K562 (cell line): ENCODE data around the gene RNASE7. TPM values are rescaled to one million over a fixed set of nuclear protein-coding genes. Genes with fewer than 3 reads are reported as not detected.

Source experiments
- ATAC-seq: fragments of 200-7000 bp; cut with Tn5 transposase; 3 replicates; pipeline ENCODE4 v1.9.1; 2020; ENCODE audit warnings: moderate library complexity
- BruUV-seq: library from RNA; stranded (reverse); fragments of 400-500 nt; replicated peaks from 2 replicates; lab custom pipeline; 2021; lab: Mats Ljungman, UMichigan
- CTCF ChIA-PET: fragments of 300-600 bp; formaldehyde crosslinking; extraction: SDS; loops from one replicate; lab custom pipeline; 2021; ENCODE audit warnings: low intra/inter-chr PET ratio; lab: Yijun Ruan, JAX
- POLR2A ChIA-PET: fragments of 300-600, 350-650 bp; sonication (Branson Sonifier 250); formaldehyde crosslinking; extraction: SDS; loops from one replicate; lab custom pipeline; 2021; ENCODE audit warnings: antibody characterized with exemption, inconsistent platforms; lab: Yijun Ruan, JAX
- DNase-seq, 4 experiments: peaks; one replicate each; pipeline versions ENCODE4 v3.0.0 to v3.0.0-alpha.2; 2011 to 2018; ENCODE audit warnings: low spot score in 3 of 4, mixed read lengths in 3 of 4; ENCODE audit errors: extremely low read depth in 1 of 4
- FAIRE-seq: peaks from 2 replicates; lab custom pipeline; 2011; peaks lifted over from hg19 to GRCh38; lab: Jason Lieb, UNC
- H2AFZ ChIP-seq: 2 replicates; pipeline ENCODE4 v1.6.0; 2011; ENCODE audit warnings: low read depth, low read length, control low read depth, inconsistent platforms
- H3K27ac ChIP-seq: fragments of 200-600 bp; 3 replicates; pipeline ENCODE4 v1.8.0; 2011; ENCODE audit warnings: low read depth, mild to moderate bottlenecking, control low read depth, inconsistent platforms, low read length, moderate library complexity, mixed read lengths; ENCODE audit errors: extremely low read depth
- H3K27me3 ChIP-seq, 2 experiments: fragments of 300-600 bp in 1 of 2; 2 replicates in 1 of 2; 3 replicates in 1 of 2; pipeline versions ENCODE4 v1.6.0 to v1.8.0; 2011; ENCODE audit warnings: inconsistent platforms in 2 of 2, low read length in 2 of 2, mild to moderate bottlenecking in 1 of 2, mixed read lengths in 1 of 2, moderate library complexity in 1 of 2; ENCODE audit not compliant: control insufficient read depth in 2 of 2, insufficient read depth in 2 of 2
- H3K36me3 ChIP-seq: fragments of 300-600 bp; 3 replicates; pipeline ENCODE4 v1.8.0; 2011; ENCODE audit warnings: mild to moderate bottlenecking, low read length, inconsistent platforms; ENCODE audit not compliant: control insufficient read depth, insufficient read depth
- H3K4me1 ChIP-seq, 2 experiments: fragments of 200-600 bp in 1 of 2; replicated peaks in 1 of 2; 2 replicates in 1 of 2; 3 replicates in 1 of 2; pipeline versions ENCODE4 v1.5.1 to v1.8.0; 2011; ENCODE audit warnings: inconsistent platforms in 2 of 2, low read length in 2 of 2, mild to moderate bottlenecking in 1 of 2, mixed read lengths in 1 of 2, moderate library complexity in 1 of 2; ENCODE audit not compliant: control insufficient read depth in 2 of 2, insufficient read depth in 2 of 2
- H3K4me2 ChIP-seq: 2 replicates; pipeline ENCODE4 v1.6.1; 2011; ENCODE audit warnings: low read length, control low read depth, inconsistent platforms, mixed read lengths; ENCODE audit not compliant: insufficient read depth
- H3K4me3 ChIP-seq: fragments of 200-600 bp; sonication (generic), shearing (Covaris generic); 2 replicates; pipeline ENCODE4 v1.5.1; 2016; ENCODE audit warnings: control low read depth, inconsistent platforms
- H3K79me2 ChIP-seq: fragments of 200-600 bp; 3 replicates; pipeline ENCODE4 v1.8.0; 2011; ENCODE audit warnings: low read length, inconsistent platforms; ENCODE audit not compliant: control insufficient read depth, insufficient read depth
- H3K9ac ChIP-seq, 2 experiments: 2 replicates each; pipeline versions ENCODE4 v1.6.0 to v1.6.1; 2011; ENCODE audit warnings: low read depth in 2 of 2, low read length in 2 of 2, control low read depth in 1 of 2, inconsistent platforms in 1 of 2, mild to moderate bottlenecking in 1 of 2, mixed read lengths in 1 of 2; ENCODE audit not compliant: insufficient read depth in 1 of 2
- H3K9me1 ChIP-seq: one replicate; pipeline ENCODE4 v1.6.0; 2011; ENCODE audit warnings: inconsistent platforms, mild to moderate bottlenecking, low read length, moderate library complexity; ENCODE audit not compliant: control insufficient read depth, insufficient read depth
- H3K9me3 ChIP-seq: replicated peaks from 2 replicates; pipeline ENCODE4 v1.5.1; 2011; ENCODE audit warnings: low read depth, low read length, inconsistent platforms; ENCODE audit not compliant: control insufficient read depth, insufficient read depth
- H4K20me1 ChIP-seq: replicated peaks from 2 replicates; pipeline ENCODE4 v1.6.1; 2011; ENCODE audit warnings: low read length, inconsistent platforms, mixed read lengths; ENCODE audit not compliant: control insufficient read depth, insufficient read depth
- BHLHE40 ChIP-seq: IDR thresholded peaks from 2 replicates; pipeline ENCODE4 v1.6.1; 2011; ENCODE audit warnings: low read length, improper control_type of control experiment
- ESRRA ChIP-seq: fragments of 450-650 bp; IDR thresholded peaks from 2 replicates; pipeline ENCODE4 v1.6.1; 2014; ENCODE audit warnings: low read depth, mild to moderate bottlenecking, moderate library complexity, borderline replicate concordance
- RFX7 ChIP-seq: fragments of 250-450 bp; sonication (Bioruptor Pico); IDR thresholded peaks from 2 replicates; pipeline ENCODE4 v1.5.1; 2021; ENCODE audit warnings: mild to moderate bottlenecking
- ZNF57 ChIP-seq: fragments of 450-650 bp; formaldehyde crosslinking; IDR thresholded peaks from 2 replicates; pipeline ENCODE4 v1.4.0; 2020; ENCODE audit warnings: mild to moderate bottlenecking, moderate library complexity
- ZNF780A ChIP-seq: fragments of 250-450 bp; sonication (Bioruptor Pico); IDR thresholded peaks from 2 replicates; pipeline ENCODE4 v1.5.0; 2021; ENCODE audit warnings: mild to moderate bottlenecking
- WGBS: fragments of 100-300 bp; shearing (Covaris generic); methylation state at CpG from one replicate; pipeline ENCODE4 v1.1.6; 2016; ENCODE audit warnings: low coverage, mixed read lengths; ENCODE audit not compliant: insufficient coverage; ENCODE audit errors: missing lambda C conversion rate; 5-methylcytosine and 5-hydroxymethylcytosine counted together
- in situ Hi-C: fragments of 300-500 bp; cut with MboI; formaldehyde crosslinking; loops from 4 replicates; pipeline ENCODE4 v1.15.0; 2018; ENCODE audit warnings: inconsistent platforms, mixed read lengths
- intact Hi-C: fragments of 100-400 bp; cut with micrococcal nuclease; formaldehyde crosslinking; loops from 2 replicates; pipeline ENCODE4 v1.14.2; 2022
- polyA plus RNA-seq, 8 experiments: library from polyadenylated mRNA; depleted of rRNA in 4 of 8; stranded (reverse) in 5 of 8; unstranded in 3 of 8; fragments of >200 nt; fragmentation: Nextera tagmentation in 2 of 8; fragmentation: Illumina TruSeq in 1 of 8; extraction: Ambion mirVana in 2 of 8; extraction: Trizol in 1 of 8; gene quantifications; 2 replicates each; pipeline versions ENCODE4 v1.2.1 to v1.2.3, GENCODE V29; 2011 to 2014; ENCODE audit warnings: inconsistent platforms in 1 of 8, missing spikeins in 1 of 8
- total RNA-seq, 7 experiments: library from RNA; depleted of rRNA in 6 of 7; stranded (reverse); fragments of >200 nt in 6 of 7; fragmentation: Illumina TruSeq in 2 of 7; extraction: Trizol in 2 of 7; gene quantifications; 2 replicates each; pipeline versions ENCODE4 v1.2.1 to v1.2.3, GENCODE V29; 2011 to 2021; ENCODE audit warnings: low replicate concordance in 1 of 7
- TF ChIP-seq, protein P1 (sequence below), 2 experiments: IDR thresholded peaks; 2 replicates each; pipeline ENCODE4 v1.6.1; 2012; ENCODE audit warnings: improper control_type of control experiment in 2 of 2, low read depth in 2 of 2, low read length in 2 of 2, borderline replicate concordance in 1 of 2

Gene RNASE7
- total and polyA plus RNA-seq, 9 of the 15 experiments (the other 6 are each of a cell fraction or from before 2014, with no cell fraction given): not detected

GRCh38 chr14:21018286-21018685, 23.9 kb upstream of the RNASE7 start (continued):
- TF ChIP-seq, protein P1, sequence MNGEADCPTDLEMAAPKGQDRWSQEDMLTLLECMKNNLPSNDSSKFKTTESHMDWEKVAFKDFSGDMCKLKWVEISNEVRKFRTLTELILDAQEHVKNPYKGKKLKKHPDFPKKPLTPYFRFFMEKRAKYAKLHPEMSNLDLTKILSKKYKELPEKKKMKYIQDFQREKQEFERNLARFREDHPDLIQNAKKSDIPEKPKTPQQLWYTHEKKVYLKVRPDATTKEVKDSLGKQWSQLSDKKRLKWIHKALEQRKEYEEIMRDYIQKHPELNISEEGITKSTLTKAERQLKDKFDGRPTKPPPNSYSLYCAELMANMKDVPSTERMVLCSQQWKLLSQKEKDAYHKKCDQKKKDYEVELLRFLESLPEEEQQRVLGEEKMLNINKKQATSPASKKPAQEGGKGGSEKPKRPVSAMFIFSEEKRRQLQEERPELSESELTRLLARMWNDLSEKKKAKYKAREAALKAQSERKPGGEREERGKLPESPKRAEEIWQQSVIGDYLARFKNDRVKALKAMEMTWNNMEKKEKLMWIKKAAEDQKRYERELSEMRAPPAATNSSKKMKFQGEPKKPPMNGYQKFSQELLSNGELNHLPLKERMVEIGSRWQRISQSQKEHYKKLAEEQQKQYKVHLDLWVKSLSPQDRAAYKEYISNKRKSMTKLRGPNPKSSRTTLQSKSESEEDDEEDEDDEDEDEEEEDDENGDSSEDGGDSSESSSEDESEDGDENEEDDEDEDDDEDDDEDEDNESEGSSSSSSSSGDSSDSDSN (IDR thresholded peaks at IDR 0.05; ENCODE audit: borderline replicate concordance in 1 of 2, low read depth in 2 of 2, low read length in 2 of 2): no peak
- no peak for TF ChIP-seq RFX7 (CRISPR knock-in tag)
- TF ChIP-seq BHLHE40: no peak
- TF ChIP-seq, all 486 proteins: peak for 0

DNA sequence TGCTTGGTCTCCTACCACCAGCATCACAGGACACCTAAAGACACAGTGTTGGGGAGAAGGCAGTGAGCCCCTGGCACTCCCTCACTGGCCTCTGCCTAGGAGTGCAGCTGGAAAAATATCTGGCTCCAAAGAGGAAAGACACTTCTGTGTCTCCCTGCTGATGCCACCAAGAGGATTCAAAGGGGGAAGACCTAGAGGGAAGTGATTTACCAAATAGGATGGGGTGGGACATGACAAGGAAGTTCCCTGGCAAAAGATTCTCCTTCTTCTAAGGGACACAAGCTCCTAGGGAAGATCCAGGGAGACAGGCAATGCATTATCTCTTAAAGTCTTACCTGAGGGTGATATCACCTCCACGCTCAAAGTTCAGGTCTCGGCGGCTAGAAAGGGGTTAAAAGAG, 23.4 kb upstream of the RNASE7 start:
- Histone ChIP-seq H2AFZ (no peak overlapping the region), H3K9ac (no peak overlapping the region), H3K27ac (no peak overlapping the region), H3K4me3 (no peak overlapping the region), H3K36me3 (peaks cover 37% of the 10 kb centered on the region; the same call in 1 of the 3 replicates), H3K9me3 (no peaks in the 10 kb centered on the region), H3K9me1 (no peaks in the 10 kb centered on the region), H4K20me1 (no peaks in the 10 kb centered on the region), H3K27me3 (no peaks in the 10 kb centered on the region), H3K79me2 (peaks cover 10% of the 10 kb centered on the region; the same call in 2 of the 3 replicates), H3K4me2 (no peak overlapping the region), H3K4me1 (peaks cover 5 to 22% of the 10 kb centered on the region in 2 experiments; a peak in 3 of 5 replicates)
- intact Hi-C loops (no loop called here), in situ Hi-C loops (no loop called here)
- FAIRE-seq (no peak), ATAC-seq (no peak), DNase-seq (no peak)
- 90% methylated on average over 3 of the region's 3 CpGs for WGBS
- POLR2A ChIA-PET: interaction anchor here (1.2 kb wide), 3 partner anchors 13 to 21 kb away, joined by 3 to 4 read pairs (median 3); no protein-coding TSS in a partner anchor
- BruUV-seq: no TSS peak
- CTCF ChIA-PET: interaction anchor here (0.7 to 1.1 kb wide), 2 partner anchors 21 to 48 kb away, joined by 3 read pairs; no protein-coding TSS in a partner anchor
- TF ChIP-seq ZNF780A (CRISPR knock-in tag) (no peak), ESRRA (no peak), ZNF57 (no peak)
